HG02588 (cell line): ENCODE data around the gene RAB8B.

ENCODE experiments used
- ATAC-seq: cut with Tn5 transposase; IDR thresholded peaks from one replicate; pipeline ENCODE4 v1.9.1; 2021; ENCODE audit warnings: mild to moderate bottlenecking, moderate library complexity; ENCODE audit not compliant: unreplicated experiment

Gene RAB8B

DNA sequence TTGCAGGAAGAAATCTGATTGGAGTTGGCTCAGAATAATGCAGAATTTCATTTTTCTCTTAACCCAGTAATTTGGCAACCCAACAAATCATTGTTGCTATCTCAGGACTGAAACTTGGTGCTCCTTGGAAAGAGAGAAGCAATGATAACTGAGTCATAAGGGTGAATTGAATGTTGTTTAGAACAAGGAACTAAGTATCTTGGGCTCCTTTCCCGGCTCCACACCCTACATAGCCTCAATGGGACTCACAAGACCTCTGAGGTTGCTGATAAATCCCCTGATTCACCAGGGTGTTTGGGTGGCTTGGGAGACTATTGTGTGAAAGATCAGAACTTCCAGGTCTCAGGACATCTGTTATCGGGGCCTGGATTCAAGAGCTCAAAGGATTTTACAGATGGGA lies 7.8 kb upstream of the RAB8B start:
- ATAC-seq = no peak

DNA sequence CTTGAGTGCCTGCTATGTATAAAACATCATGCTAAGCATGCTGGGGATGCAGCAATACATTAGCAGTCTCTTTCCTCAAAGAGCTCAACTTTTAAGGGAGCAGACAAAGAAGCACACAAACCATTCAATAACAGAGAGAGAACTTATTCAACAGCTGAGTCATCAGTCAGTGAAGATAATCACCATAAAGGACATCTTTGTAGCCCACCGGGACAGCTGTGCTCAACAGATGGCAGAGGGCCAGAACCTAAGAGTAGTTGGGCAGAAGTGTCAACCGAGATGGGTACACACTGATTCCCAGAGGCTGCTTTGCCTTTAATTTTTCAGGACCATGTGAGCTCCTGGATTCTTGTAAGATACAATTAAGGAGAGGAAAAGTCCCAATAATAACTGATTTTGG lies 4.2 kb upstream of the RAB8B start:
- no peak for ATAC-seq

DNA sequence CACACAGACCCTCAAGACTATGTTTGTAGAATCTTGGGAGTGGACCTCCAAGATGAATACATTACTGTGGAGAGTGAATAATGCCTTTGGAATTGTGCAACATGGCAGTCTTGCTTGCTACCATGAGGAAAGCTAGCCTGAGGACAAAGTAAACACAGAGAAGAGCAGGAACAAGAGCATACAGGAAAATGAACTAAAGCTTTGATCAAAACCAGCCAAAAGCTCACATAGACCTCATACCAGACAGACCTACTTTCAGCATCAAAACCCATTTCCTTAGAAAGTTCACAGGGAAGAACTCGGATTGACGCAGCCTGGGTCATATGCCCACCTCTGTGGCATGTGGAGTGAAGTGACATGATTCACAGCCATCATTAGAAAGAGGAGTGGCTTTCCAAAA lies 3.3 kb upstream of the RAB8B start:
- no peak for ATAC-seq

DNA sequence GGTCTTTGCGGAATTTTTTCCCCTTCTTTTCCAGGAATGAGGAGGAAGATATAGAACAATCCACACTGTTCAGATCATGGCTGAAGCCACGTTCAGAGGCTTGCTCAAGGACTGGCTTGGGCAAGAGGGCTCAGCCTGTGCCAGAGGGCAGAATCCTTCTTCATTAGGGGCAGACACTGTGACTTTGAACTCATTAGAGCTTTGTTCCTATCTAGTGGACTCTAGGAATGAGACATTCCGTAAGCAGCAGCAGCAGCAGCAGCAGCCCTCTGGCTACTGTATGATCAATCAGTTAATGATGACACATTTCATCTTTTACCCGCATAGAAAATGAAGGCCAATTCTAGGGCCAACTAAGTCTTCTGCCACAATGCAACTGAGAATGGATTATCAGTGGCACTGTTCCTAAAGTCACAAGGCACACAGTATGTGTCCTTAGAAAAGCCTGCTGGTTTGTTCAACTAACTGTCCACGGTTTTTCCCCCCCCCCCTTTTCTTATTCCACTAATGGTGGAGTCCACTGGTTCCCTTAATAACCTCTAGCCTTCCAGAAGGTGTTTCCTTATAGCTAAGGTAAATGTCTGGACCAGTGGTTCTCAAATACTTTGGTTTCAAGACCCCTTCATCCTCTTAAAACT lies 1.7 kb upstream of the RAB8B start:
- no peak for ATAC-seq

DNA sequence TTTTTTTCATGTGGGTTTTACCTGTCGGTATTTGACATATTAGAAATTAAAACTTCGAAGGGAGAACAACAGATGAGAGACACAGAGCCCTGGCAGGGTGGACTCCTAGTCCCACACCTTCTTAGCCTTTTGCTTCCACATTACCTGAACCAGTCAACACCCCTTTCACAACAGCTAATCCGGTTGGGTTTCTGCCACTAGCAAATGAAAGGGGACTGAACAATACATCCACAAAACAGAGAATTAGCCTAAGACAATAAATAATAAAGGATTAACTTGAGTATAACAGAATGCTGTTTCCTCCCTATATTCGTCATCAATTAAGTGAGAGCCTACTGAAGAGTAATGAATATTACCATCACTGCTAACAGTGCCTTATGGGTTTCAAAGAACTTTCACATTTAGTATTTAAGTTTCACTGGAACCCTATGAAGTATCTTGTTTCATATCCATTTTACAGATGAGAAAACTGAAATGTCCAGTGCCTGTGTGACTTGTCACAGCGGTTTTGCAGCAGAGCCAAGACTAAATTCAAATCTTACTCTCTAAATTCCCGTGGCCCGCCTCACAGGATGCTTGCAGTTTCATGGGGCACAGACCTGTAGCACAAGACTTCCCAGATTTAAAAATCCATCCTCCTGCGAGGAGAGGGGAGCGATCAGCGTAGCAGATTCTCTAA lies 1.0 kb upstream of the RAB8B start:
- no peak for ATAC-seq

DNA sequence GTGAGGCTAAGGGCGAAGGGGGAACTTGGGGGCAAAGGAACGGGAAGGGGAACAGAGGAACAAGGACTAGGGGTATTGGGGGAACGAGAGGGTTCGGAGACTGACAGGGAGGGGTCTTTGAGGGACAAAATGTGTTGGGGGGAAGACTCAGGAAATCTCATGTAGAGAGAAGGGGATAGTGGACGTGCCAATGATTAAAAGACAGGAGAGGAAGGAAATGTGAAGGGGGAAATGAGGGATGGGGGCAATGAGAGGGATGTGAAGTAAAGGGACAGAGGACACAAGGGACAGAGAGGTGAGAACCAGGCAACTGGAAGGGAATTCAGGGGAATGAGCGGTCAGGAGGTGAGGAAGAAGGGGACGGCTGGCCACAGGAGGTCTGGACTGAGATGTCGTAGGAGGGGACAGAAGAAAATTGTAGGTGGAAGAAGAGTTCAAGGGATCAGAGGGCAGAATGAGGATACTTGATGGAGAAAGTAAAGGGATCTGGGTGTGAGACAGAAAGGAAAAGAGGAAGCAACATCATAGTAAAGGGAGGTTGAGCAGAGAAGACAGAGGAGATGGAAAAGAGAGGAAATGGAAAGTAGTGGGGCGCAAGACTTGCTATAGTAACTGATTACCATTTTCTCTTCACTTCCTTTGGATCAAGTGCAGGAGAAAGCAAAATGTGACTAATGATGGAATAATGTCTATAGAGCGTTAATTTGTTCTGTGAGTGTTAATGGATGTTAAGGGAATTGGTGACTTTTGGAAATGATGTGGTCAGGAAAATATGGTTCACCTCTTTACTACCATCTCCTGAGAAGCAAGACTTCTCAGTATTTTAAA lies 749 bp downstream of the RAB8B start:
- ATAC-seq = no peak

DNA sequence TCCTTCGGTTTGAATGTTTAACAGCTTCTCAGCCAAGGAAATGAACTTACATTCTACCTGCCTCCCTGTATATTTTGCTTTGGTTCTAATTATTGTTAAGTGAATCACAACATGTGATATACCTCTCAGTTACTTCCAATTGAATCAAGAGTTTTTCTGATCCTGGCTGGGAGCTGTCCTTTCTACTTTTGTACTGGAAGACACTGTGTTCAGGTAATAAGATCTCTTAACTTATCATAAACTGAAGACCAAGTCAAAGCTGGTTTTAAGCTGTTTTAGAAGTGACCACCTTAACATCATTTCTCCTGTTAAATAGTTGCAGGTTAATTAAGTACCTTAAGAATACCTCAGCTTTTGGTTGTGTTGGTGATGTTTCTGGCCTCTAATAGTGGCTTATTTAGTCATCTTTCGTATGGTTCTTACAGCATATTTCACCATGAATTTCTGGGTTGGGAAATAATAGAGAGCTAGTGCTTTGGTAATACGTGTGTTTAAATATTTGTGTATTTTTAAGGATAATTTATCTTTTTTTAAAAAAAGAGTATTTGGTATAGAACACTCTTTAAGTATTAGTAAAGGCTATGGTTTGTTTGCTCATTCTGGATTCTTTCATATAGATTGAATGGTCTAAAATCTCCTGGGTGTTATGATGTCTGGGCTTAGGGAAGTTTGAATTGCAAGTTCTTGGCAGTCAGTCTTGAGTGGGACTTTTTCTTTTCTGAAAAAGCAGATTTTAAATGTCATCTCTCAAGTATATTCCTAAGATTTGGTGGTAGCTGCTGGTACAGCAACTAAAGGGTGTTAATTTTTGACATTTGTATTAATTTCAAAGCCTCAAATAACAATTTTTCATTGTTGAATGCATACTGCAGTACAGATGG lies 1.6 kb downstream of the RAB8B start:
- ATAC-seq = no peak

DNA sequence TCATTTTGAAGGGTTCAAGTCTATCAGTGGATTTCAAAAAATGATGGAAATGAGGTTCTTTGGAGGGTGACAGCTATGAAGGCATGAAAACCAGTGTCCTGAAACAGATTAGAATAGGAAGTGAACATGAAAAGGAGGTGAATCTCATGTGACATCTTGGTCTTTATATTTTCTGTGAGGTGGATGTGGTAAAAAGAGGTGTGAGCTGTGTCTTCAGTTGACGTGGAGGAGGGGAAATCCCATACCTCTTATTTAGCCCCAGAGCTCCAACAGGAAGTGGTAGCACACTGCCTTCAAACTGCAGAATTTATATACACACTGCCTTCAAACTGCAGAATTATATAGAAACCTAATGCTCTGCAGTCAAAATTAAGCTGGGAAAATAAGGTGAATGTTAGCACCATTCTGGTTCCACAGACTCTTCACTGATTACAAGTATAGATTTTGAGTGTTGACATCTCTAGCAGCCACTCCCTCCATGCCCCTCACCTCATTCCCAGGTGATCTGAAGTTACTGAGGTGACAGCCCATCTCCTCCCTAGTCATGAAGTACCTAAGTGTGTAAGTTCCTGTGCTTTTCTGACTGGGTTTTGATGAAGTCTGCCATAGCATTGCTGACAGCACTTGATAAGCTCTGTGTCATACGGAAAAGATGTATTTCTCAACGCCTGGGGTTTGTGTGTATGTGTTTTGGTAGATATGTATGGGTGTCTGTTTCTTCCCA lies 2.7 kb downstream of the RAB8B start:
- no peak for ATAC-seq

DNA sequence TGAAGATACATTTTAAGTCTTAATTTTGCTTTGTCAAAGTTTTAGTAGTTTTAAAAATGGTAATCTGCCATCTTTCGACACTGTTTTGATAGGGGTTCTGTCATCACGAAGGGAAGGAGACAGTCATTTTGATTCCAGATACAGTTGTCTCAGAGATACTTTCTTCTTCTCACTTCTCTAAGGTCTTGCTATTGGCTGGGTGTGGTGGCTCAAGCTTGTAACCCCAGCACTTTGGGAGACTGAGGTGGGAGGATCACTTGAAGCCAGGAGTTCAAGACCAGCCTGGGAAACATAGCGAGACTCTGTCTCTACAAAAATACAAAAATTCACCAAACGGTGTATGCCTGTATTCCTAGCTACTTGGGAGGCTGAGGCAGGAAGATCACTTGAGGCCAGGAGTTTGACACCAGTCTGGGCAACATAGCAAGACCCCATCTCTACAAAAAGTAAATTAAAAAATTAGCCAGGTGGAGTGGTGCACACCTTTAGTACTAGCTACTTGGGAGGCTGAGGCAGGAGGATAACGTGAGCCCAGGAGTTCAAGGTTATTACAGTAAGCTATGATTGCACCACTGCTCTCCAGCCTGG lies 3.3 kb downstream of the RAB8B start:
- no peak for ATAC-seq

DNA sequence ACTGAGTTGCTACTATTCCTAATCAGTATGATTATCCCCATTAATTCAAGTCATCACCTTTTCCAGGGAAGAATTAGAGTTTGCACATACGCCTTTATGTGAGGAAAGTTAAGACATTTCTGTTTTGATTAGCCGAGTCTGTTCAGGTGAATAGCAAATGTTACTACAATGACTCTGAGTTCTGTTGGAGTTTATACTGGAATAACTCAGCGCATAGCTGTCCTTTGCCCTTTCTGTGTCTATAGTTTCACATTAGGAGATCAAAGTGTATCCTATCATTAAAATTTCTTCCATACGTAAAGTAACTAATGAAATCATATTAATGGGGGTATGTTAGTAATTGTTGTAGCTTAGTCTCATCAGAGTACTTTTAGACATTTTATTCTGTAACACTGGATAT lies 4.9 kb downstream of the RAB8B start:
- no peak for ATAC-seq

DNA sequence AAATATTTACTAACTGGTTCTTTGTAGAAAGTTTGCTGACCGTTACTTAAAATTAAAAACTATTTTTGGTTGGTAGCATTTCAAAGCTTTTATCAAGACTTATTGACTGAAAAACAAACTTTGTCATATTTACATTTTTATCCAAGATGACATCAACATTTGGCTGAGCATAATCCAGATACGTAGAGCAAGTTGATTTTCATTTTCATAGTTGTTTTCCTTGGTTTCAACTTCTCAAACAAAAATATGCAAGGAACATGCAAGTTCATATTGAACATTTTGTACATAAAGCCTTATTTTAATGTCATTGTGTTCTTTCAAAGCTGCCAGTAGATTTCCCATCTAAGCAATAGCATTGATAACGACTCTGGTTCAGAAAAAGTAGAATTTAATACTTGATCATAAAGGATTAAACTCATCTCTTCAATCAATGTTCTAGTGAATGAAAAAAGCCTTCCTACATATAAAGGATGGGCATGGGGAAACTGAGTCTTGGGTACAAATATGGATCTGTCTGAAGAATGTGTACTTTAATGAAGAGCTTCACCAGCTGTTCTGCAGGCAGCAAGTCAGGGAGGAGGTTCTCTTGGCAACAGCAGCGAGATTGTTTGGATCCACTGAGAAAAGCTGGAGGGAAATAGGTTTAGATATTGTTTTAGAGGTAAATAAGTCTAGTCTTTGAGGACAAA lies 5.6 kb downstream of the RAB8B start:
- ATAC-seq = no peak

DNA sequence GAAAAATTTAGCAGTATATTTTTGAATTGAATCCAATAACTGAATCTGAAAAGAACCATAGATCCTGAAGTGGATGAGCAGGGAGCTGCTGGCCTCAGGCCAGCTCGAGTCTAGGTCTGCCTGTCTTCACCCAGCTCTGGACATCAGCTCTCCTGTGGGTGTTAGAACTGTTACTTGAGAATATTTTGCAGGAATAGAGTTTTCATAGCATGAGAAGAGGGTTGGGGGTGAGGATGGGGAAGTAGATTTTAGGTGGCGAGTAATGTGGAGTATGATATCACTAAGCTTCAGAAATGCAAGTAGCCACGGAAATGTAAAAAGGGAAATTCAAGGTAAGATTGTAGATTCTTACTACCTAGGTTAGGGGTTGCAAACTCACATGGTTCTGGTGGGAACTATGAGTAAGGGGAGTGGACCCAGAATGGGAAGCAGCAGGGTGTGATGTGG lies 6.2 kb downstream of the RAB8B start:
- no peak for ATAC-seq

DNA sequence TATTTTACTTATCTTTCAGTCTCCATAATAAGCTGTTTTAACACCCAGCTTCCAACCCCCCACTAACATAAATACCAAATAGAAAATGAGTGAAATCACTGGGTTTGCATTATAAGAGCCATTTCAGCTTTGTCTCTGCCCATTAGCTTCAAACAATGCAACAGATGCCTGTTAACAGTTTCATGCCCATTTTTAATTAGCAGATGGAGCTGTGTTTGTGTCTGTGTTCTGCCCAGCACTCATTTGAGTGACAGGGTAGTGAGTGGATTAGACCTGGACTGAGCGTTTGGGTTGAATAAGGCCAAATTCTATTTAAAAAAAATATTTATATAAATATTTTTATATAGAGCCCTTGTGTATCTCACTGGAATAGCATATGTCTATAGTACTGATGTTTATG lies 7.4 kb downstream of the RAB8B start:
- ATAC-seq = no peak

DNA sequence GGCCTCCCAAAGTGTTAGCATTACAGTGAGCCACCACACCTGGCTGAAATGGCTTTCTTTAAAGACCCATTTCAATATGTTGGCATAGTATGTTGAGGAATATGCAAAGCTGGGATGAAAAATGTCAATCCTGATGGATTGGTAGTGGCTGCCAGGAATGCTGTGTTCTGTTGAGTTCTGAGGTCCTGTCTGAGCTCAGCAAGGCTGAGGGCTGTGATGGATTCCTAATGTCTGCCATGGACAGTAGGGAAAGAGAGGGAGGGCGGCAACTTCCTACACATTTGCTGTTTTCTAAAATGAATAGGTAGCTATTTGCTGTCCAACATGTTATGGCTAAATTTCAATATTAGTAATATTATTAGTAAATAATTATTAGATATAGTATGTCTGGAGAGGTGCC lies 8.2 kb downstream of the RAB8B start:
- ATAC-seq = no peak

DNA sequence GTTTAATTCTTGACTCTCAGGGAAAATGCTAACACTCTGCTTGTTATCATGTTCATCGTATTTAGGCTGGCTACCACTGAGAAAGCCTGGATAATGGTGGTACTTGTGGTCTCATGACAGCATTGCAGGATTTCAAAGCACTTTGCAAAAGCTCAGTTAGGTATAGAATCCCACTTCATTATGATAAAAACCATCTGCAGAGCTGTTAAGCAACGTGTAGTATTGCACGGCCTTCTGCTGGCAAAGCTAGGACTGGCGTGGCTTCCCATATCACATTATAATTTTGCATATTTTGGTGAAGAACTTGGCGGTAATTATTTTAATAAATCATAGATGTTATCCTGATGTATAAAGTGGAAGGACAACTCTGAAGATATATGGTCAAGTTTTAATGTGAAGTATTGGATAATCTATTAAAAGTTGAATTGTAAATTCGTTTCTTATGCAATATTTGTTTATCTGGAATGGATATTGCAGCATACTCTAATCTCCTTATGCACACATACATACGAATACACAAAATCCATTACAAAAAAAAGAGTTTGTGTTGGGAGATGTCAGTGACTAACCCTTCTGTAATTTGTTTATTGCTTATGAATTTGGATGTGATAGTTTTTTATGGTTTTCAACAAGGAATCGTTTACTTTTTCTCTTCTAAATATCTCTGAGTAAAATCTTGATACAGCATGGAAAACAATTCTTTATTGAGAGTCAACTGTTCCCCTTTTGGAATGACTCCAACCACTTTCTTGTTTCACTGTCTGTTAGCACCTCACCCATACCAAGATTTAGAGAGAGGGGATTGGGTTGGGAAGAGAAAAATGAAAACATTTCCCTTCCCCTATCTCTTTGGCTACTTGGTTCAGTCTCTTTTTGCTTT lies 9.2 kb downstream of the RAB8B start:
- ATAC-seq = no peak

DNA sequence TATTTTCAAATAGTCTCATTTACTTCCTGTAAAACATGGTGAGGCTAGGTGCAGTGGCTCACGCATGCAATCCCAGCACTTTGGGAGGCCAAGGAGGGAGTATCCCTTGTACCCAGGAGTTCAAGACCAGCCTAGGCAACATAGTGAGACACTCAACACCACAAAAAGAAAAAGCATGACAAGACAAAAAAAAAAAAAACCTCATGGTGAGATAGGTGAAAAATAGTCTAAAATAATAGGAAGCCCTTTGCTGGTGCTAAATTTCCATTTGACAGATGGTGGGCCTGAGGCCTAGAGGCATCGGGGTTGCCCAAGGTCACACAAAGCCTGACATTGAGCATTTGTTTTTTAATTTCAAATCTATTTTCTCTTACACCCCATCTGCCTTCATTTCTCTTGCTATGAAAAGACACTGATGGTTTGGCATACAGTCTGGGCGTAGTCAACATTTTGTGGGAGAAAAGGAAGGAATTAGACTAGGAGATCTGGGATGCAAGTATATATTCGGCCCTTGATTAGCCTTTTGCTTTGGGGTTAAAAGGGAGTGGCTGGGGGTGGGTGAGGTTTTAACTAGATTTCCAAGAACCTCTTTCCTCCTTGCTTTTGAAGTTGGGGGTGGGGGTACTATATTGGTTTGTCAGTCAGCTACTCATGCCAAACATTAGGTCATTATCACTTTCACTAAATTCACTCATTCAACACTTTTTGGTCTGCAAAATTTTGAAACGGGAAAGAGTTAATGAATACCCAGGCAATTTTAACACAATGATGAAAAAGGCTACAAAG lies 11.3 kb downstream of the RAB8B start:
- no peak for ATAC-seq

DNA sequence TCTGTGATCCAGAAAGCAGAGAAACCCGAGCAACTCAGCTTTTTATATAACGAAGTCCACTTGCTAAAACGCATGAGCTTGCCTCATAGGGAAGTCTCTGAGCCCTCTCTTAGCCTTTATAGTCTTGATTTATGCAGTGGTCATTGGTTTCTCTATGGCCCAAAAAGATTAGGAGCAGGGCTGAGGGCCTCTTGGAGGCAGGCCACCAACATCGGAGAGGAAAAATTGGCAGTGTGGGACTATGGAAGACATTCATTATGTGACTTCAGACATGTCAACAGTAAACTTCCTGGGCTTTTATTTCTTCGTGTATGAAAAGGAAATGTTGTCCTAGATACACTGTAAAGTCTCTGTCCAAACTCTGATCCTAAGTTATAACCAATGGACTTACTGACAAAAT lies 13.5 kb downstream of the RAB8B start:
- ATAC-seq = no peak
